NB4 (cell line): ENCODE measurements around the gene SLC49A3.

Source experiments
- CTCF ChIP-seq: IDR thresholded peaks from one replicate; pipeline ENCODE4 v1.5.1; 2012; ENCODE audit warnings: low read depth, low read length
- MAX ChIP-seq: IDR thresholded peaks from 2 replicates; pipeline ENCODE4 v1.6.1; 2011; ENCODE audit warnings: low read depth, low read length
- POLR2A ChIP-seq: IDR thresholded peaks from 2 replicates; pipeline ENCODE4 v1.6.1; 2011; ENCODE audit warnings: mild to moderate bottlenecking; ENCODE audit not compliant: insufficient read length; ENCODE audit errors: extremely low read depth

- TF ChIP-seq CTCF (peak; percentile 81), POLR2A (no peak), MAX (peak; percentile 30; the same call in 1 of the 2 replicates)
Measured at GRCh38 chr4:683982-684622, 4.8 kb downstream of the SLC49A3 start.
